OCI-LY1 (cell line): ENCODE data around the gene FGF4.
"Not testable (repeated sequence)": the region's sequence is repeated elsewhere in the genome, so short reads cannot be mapped to it uniquely, and the experiment has no call there.

Source experiments
- H2AFZ ChIP-seq: fragments of 200-600 bp; sonication (generic), shearing (Covaris generic); 2 replicates; pipeline ENCODE4 v1.6.0; 2014; ENCODE audit warnings: antibody characterized with exemption, mild to moderate bottlenecking, low read length
- H3F3A ChIP-seq: fragments of 200-600 bp; sonication (generic), shearing (Covaris generic); 2 replicates; pipeline ENCODE4 v1.6.0; 2014; ENCODE audit warnings: mild to moderate bottlenecking, antibody characterized with exemption, low read length, moderate library complexity; ENCODE audit not compliant: insufficient read depth
- H3K27ac ChIP-seq: fragments of 200-600 bp; sonication (generic); 2 replicates; pipeline ENCODE4 v1.5.1; 2014; ENCODE audit warnings: low read length, mixed run types, mild to moderate bottlenecking, low read depth; ENCODE audit not compliant: poor library complexity, severe bottlenecking
- H3K27me3 ChIP-seq: fragments of 200-600 bp; sonication (generic); 2 replicates; pipeline ENCODE4 v1.6.0; 2014; ENCODE audit warnings: antibody characterized with exemption, mild to moderate bottlenecking, low read length, moderate library complexity; ENCODE audit not compliant: insufficient read depth
- H3K36me3 ChIP-seq: fragments of 200-600 bp; sonication (generic); 2 replicates; pipeline ENCODE4 v1.6.1; 2014; ENCODE audit warnings: mild to moderate bottlenecking, antibody characterized with exemption, low read length, moderate library complexity, mixed read lengths; ENCODE audit not compliant: insufficient read depth
- H3K4me1 ChIP-seq: fragments of 200-600 bp; sonication (generic); 2 replicates; pipeline ENCODE4 v1.5.1; 2014; ENCODE audit warnings: mild to moderate bottlenecking, low read length, moderate library complexity; ENCODE audit not compliant: insufficient read depth, severe bottlenecking
- H3K4me2 ChIP-seq: fragments of 200-600 bp; sonication (generic), shearing (Covaris generic); 2 replicates; pipeline ENCODE4 v1.6.1; 2014; ENCODE audit warnings: low read length
- H3K4me3 ChIP-seq: fragments of 200-600 bp; sonication (generic); 2 replicates; pipeline ENCODE4 v1.5.1; 2014; ENCODE audit warnings: low read length, low read depth, mild to moderate bottlenecking, mixed read lengths; ENCODE audit not compliant: poor library complexity, severe bottlenecking
- H3K79me2 ChIP-seq: fragments of 200-600 bp; shearing (Covaris generic); 2 replicates; pipeline ENCODE4 v1.6.1; 2016; ENCODE audit warnings: mixed run types, low read length, mixed read lengths; ENCODE audit not compliant: insufficient read depth
- H3K9ac ChIP-seq: fragments of 200-600 bp; sonication (generic), shearing (Covaris generic); 2 replicates; pipeline ENCODE4 v1.6.1; 2014; ENCODE audit warnings: mild to moderate bottlenecking, low read length, mixed read lengths
- H3K9me2 ChIP-seq: fragments of 200-600 bp; sonication (generic), shearing (Covaris generic); 2 replicates; pipeline ENCODE4 v1.6.1; 2014; ENCODE audit warnings: low read depth, mild to moderate bottlenecking, low read length, mixed read lengths
- H3K9me3 ChIP-seq: fragments of 200-600 bp; shearing (Covaris generic); 2 replicates; pipeline ENCODE4 v1.6.1; 2014; ENCODE audit warnings: low read length, mixed read lengths
- H4K20me1 ChIP-seq: fragments of 200-600 bp; sonication (generic), shearing (Covaris generic); 2 replicates; pipeline ENCODE4 v1.6.0; 2016; ENCODE audit warnings: mild to moderate bottlenecking, low read length; ENCODE audit not compliant: insufficient read depth
- CTCF ChIP-seq: fragments of 200-600 bp; sonication (generic), shearing (Covaris generic); IDR thresholded peaks from 2 replicates; pipeline ENCODE4 v1.5.1; 2017; ENCODE audit warnings: mild to moderate bottlenecking, antibody characterized with exemption, low read length, moderate library complexity, mixed read lengths
- EZH2 ChIP-seq: fragments of 200-600 bp; sonication (generic), shearing (Covaris generic); IDR thresholded peaks from 2 replicates; pipeline ENCODE4 v1.8.0; 2017; ENCODE audit warnings: borderline replicate concordance, mixed run types, mild to moderate bottlenecking, antibody characterized with exemption, low read length, moderate library complexity, mixed read lengths

FGF4 gene

GRCh38 chr11:69770540-69770939, 4.6 kb downstream of the FGF4 start:
- no peaks in the 10 kb centered on the region for H3K79me2 ChIP-seq
- no peaks in the 10 kb centered on the region for H3K27me3 ChIP-seq
- no peak overlapping the region for H3K27ac ChIP-seq
- no peak overlapping the region for H3K4me3 ChIP-seq
- H3K36me3 ChIP-seq: no peaks in the 10 kb centered on the region
- H3K4me1 ChIP-seq: no peaks in the 10 kb centered on the region
- no peaks in the 10 kb centered on the region for H3K9me2 ChIP-seq
- H3F3A ChIP-seq: no peaks in the 10 kb centered on the region
- no peaks in the 10 kb centered on the region for H4K20me1 ChIP-seq
- no peak overlapping the region for H3K9ac ChIP-seq
- no peak for TF ChIP-seq CTCF
- no peak overlapping the region for H3K4me2 ChIP-seq
- H2AFZ ChIP-seq: no peak overlapping the region
- H3K9me3 ChIP-seq: no peaks in the 10 kb centered on the region

GRCh38 chr11:69765498-69765995, 9.6 kb downstream of the FGF4 start:
- Histone ChIP-seq H3K9ac (no peak overlapping the region), H3K79me2 (no peaks in the 10 kb centered on the region), H3K4me1 (no peaks in the 10 kb centered on the region), H3K9me3 (no peaks in the 10 kb centered on the region), H3K9me2 (no peaks in the 10 kb centered on the region), H3K4me3 (no peak overlapping the region), H3K36me3 (no peaks in the 10 kb centered on the region), H3K27ac (no peak overlapping the region), H3F3A (no peaks in the 10 kb centered on the region), H2AFZ (no peak overlapping the region), H4K20me1 (no peaks in the 10 kb centered on the region), H3K4me2 (no peak overlapping the region), H3K27me3 (no peaks in the 10 kb centered on the region)
- TF ChIP-seq EZH2: no peak
- no peak for TF ChIP-seq CTCF

- not testable (repeated sequence) for H3K4me3 ChIP-seq, H3F3A ChIP-seq, H3K27me3 ChIP-seq, H3K4me1 ChIP-seq, H3K9me2 ChIP-seq, H3K9ac ChIP-seq, H3K9me3 ChIP-seq, H3K27ac ChIP-seq, H3K4me2 ChIP-seq, H2AFZ ChIP-seq, H3K36me3 ChIP-seq, H3K79me2 ChIP-seq, H4K20me1 ChIP-seq
These were observed 10.2 kb downstream of the FGF4 start for GRCh38 chr11:69764918-69765317.

GRCh38 chr11:69760319-69760718, 14.8 kb downstream of the FGF4 start:
- Histone ChIP-seq H3K4me1 (no peaks in the 10 kb centered on the region), H3K4me2 (no peak overlapping the region), H4K20me1 (no peaks in the 10 kb centered on the region), H2AFZ (no peak overlapping the region), H3K27ac (no peak overlapping the region), H3K9ac (no peak overlapping the region), H3K4me3 (no peak overlapping the region), H3K9me2 (no peaks in the 10 kb centered on the region), H3K27me3 (no peaks in the 10 kb centered on the region; the same call in 1 of the 2 replicates), H3K79me2 (no peaks in the 10 kb centered on the region), H3K9me3 (no peaks in the 10 kb centered on the region), H3K36me3 (no peaks in the 10 kb centered on the region), H3F3A (no peaks in the 10 kb centered on the region)
- TF ChIP-seq CTCF: no peak
- no peak for TF ChIP-seq EZH2
